K562 (cell line): ENCODE measurements around the gene GRIK1. TPM values are rescaled to one million over a fixed set of nuclear protein-coding genes. Genes with fewer than 3 reads are reported as not detected.

Source experiments
- ASH1L ChIP-seq: fragments of 450-650 bp; IDR thresholded peaks from 2 replicates; pipeline ENCODE4 v1.6.1; 2018; ENCODE audit warnings: borderline replicate concordance, mild to moderate bottlenecking, low read depth; ENCODE audit not compliant: partially characterized antibody
- DACH1 ChIP-seq: fragments of 450-650 bp; IDR thresholded peaks from 2 replicates; pipeline ENCODE4 v1.6.1; 2018; ENCODE audit not compliant: partially characterized antibody
- E4F1 ChIP-seq: fragments of 250-450 bp; sonication (Bioruptor Pico); IDR thresholded peaks from 2 replicates; pipeline ENCODE4 v1.5.0; 2021; ENCODE audit warnings: mild to moderate bottlenecking, borderline replicate concordance
- ZNF766 ChIP-seq: fragments of 200-800 bp; sonication (Bioruptor generic); conservative IDR thresholded peaks from 2 replicates; pipeline ENCODE4 v1.6.1; 2016; ENCODE audit warnings: missing genetic modification characterization, missing compliant biosample characterization
- polyA plus RNA-seq, 8 experiments: library from polyadenylated mRNA; depleted of rRNA in 4 of 8; stranded (reverse) in 5 of 8; unstranded in 3 of 8; fragments of >200 nt; fragmentation: Nextera tagmentation in 2 of 8; fragmentation: Illumina TruSeq in 1 of 8; extraction: Ambion mirVana in 2 of 8; extraction: Trizol in 1 of 8; gene quantifications; 2 replicates each; pipeline versions ENCODE4 v1.2.1 to v1.2.3, GENCODE V29; 2011 to 2014; ENCODE audit warnings: inconsistent platforms in 1 of 8, missing spikeins in 1 of 8
- total RNA-seq, 7 experiments: library from RNA; depleted of rRNA in 6 of 7; stranded (reverse); fragments of >200 nt in 6 of 7; fragmentation: Illumina TruSeq in 2 of 7; extraction: Trizol in 2 of 7; gene quantifications; 2 replicates each; pipeline versions ENCODE4 v1.2.1 to v1.2.3, GENCODE V29; 2011 to 2021; ENCODE audit warnings: low replicate concordance in 1 of 7
- TF ChIP-seq, protein P1 (sequence below): sonication (generic); formaldehyde crosslinking; IDR thresholded peaks from 2 replicates; pipeline ENCODE4 v1.8.0; 2023; ENCODE audit warnings: missing genetic modification reagents, mild to moderate bottlenecking, borderline replicate concordance

The GRIK1 gene
- total and polyA plus RNA-seq, 9 of the 15 experiments (the other 6 are each of a cell fraction or from before 2014, with no cell fraction given) = 0.17 to 2.8 (median 0.53) TPM

GRCh38 chr21:29655577-29655976 lies 284.2 kb downstream of the GRIK1 start (continued):
- TF ChIP-seq, protein P1, sequence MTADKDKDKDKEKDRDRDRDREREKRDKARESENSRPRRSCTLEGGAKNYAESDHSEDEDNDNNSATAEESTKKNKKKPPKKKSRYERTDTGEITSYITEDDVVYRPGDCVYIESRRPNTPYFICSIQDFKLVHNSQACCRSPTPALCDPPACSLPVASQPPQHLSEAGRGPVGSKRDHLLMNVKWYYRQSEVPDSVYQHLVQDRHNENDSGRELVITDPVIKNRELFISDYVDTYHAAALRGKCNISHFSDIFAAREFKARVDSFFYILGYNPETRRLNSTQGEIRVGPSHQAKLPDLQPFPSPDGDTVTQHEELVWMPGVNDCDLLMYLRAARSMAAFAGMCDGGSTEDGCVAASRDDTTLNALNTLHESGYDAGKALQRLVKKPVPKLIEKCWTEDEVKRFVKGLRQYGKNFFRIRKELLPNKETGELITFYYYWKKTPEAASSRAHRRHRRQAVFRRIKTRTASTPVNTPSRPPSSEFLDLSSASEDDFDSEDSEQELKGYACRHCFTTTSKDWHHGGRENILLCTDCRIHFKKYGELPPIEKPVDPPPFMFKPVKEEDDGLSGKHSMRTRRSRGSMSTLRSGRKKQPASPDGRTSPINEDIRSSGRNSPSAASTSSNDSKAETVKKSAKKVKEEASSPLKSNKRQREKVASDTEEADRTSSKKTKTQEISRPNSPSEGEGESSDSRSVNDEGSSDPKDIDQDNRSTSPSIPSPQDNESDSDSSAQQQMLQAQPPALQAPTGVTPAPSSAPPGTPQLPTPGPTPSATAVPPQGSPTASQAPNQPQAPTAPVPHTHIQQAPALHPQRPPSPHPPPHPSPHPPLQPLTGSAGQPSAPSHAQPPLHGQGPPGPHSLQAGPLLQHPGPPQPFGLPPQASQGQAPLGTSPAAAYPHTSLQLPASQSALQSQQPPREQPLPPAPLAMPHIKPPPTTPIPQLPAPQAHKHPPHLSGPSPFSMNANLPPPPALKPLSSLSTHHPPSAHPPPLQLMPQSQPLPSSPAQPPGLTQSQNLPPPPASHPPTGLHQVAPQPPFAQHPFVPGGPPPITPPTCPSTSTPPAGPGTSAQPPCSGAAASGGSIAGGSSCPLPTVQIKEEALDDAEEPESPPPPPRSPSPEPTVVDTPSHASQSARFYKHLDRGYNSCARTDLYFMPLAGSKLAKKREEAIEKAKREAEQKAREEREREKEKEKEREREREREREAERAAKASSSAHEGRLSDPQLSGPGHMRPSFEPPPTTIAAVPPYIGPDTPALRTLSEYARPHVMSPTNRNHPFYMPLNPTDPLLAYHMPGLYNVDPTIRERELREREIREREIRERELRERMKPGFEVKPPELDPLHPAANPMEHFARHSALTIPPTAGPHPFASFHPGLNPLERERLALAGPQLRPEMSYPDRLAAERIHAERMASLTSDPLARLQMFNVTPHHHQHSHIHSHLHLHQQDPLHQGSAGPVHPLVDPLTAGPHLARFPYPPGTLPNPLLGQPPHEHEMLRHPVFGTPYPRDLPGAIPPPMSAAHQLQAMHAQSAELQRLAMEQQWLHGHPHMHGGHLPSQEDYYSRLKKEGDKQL (CRISPR knock-in tag) = no peak
- TF ChIP-seq DACH1 (no peak), E4F1 (no peak), ZNF766 (no peak), ASH1L (no peak)
